ENCODE results near the gene DENND11. TPM values are rescaled to one million over a fixed set of nuclear protein-coding genes. Genes with fewer than 3 reads are reported as not detected.

DENND11 gene
- total and polyA plus RNA-seq, 3 experiments from 2014 or later: 17.3 to 27.4 (median 25.9) TPM

GRCh38 chr7:141699860-141700259, 2.1 kb downstream of the DENND11 start:
- no peaks in the 10 kb centered on the region for H3K9me3 ChIP-seq (ENCODE audit: low read length)
- no peaks in the 10 kb centered on the region for H3K36me3 ChIP-seq (ENCODE audit: insufficient read depth, low read length)
- peaks cover 3 to 4% of the 10 kb centered on the region in 2 donors for H3K27me3 Mint-ChIP-seq
- DNase-seq: no peak
- no peaks in the 10 kb centered on the region for H3K9me3 Mint-ChIP-seq
- peaks cover 34% of the 10 kb centered on the region for H3K4me1 ChIP-seq (ENCODE audit: insufficient read depth, low read length)
- H3K27me3 ChIP-seq (ENCODE audit: insufficient read depth, low read length, poor library complexity, severe bottlenecking): no peaks in the 10 kb centered on the region
- ChIA-PET CTCF (interaction anchor here (2.5 to 4.1 kb wide), 2 partner anchors 38 to 45 kb away, joined by 10 to 29 read pairs; partner anchors contain the start of gene SSBP1), POLR2A (no interaction called here)
- no peak overlapping the region for H3K4me3 ChIP-seq (ENCODE audit: low read length)
- H3K4me1 Mint-ChIP-seq: peaks cover 53 to 69% (median 67%) of the 10 kb centered on the region in 3 donors
- peak overlapping the region; percentile 4 to 97 (median 70) for H3K27ac Mint-ChIP-seq
- H3K4me3 Mint-ChIP-seq: peak overlapping the region; percentile 87 to 93 (median 91)
- no peak overlapping the region for H3K27ac ChIP-seq (ENCODE audit: low read depth, low read length)
- peaks cover 0 to 24% (median 8%) of the 10 kb centered on the region in 3 donors for H3K36me3 Mint-ChIP-seq

GRCh38 chr7:141698247-141699015, 3.5 kb downstream of the DENND11 start:
- peak overlapping the region in 3 of 7 donors; percentile 1 to 62 (median 42) for H3K4me3 Mint-ChIP-seq
- Histone ChIP-seq H3K27ac (ENCODE audit: low read depth, low read length) (no peak overlapping the region), H3K27me3 (ENCODE audit: insufficient read depth, low read length, poor library complexity, severe bottlenecking) (no peaks in the 10 kb centered on the region), H3K4me3 (ENCODE audit: low read length) (no peak overlapping the region), H3K36me3 (ENCODE audit: insufficient read depth, low read length) (no peaks in the 10 kb centered on the region), H3K4me1 (ENCODE audit: insufficient read depth, low read length) (peaks cover 34% of the 10 kb centered on the region), H3K9me3 (ENCODE audit: low read length) (no peaks in the 10 kb centered on the region)
- peaks cover 61 to 78% (median 75%) of the 10 kb centered on the region in 3 donors for H3K4me1 Mint-ChIP-seq
- H3K27ac Mint-ChIP-seq: peak overlapping the region in 5 of 8 donors; percentile 7 to 77 (median 49)
- no peaks in the 10 kb centered on the region for H3K9me3 Mint-ChIP-seq
- ChIA-PET CTCF (interaction anchor here (1.0 kb wide), 1 partner anchor 39 kb away, joined by 5 read pairs; no protein-coding TSS in a partner anchor), POLR2A (no interaction called here)
- DNase-seq: no peak
- H3K27me3 Mint-ChIP-seq: peaks cover 2 to 3% of the 10 kb centered on the region in 2 donors
- H3K36me3 Mint-ChIP-seq: peaks cover 0 to 27% (median 11%) of the 10 kb centered on the region in 3 donors

- ChIA-PET POLR2A (no interaction called here), CTCF (no interaction called here)
- DNase-seq: no peak
- Mint-ChIP-seq H3K36me3 (peaks cover 0 to 27% (median 11%) of the 10 kb centered on the region in 3 donors), H3K27ac (peak overlapping the region in 4 of 8 donors; percentile 23 to 89 (median 68)), H3K9me3 (no peaks in the 10 kb centered on the region), H3K4me1 (peaks cover 65 to 84% (median 78%) of the 10 kb centered on the region in 3 donors), H3K27me3 (peaks cover 0 to under 1% of the 10 kb centered on the region in 2 donors), H3K4me3 (peak overlapping the region in 1 of 7 donors; percentile 42)
- Histone ChIP-seq H3K27ac (ENCODE audit: low read depth, low read length) (no peak overlapping the region), H3K36me3 (ENCODE audit: insufficient read depth, low read length) (no peaks in the 10 kb centered on the region), H3K9me3 (ENCODE audit: low read length) (no peaks in the 10 kb centered on the region), H3K4me1 (ENCODE audit: insufficient read depth, low read length) (peaks cover 30% of the 10 kb centered on the region), H3K4me3 (ENCODE audit: low read length) (no peak overlapping the region), H3K27me3 (ENCODE audit: insufficient read depth, low read length, poor library complexity, severe bottlenecking) (no peaks in the 10 kb centered on the region)
Observed at GRCh38 chr7:141697211-141697871, 4.6 kb downstream of the DENND11 start.

GRCh38 chr7:141696348-141696747, 5.6 kb downstream of the DENND11 start:
- Histone ChIP-seq H3K4me1 (ENCODE audit: insufficient read depth, low read length) (peaks cover 29% of the 10 kb centered on the region), H3K9me3 (ENCODE audit: low read length) (no peaks in the 10 kb centered on the region), H3K36me3 (ENCODE audit: insufficient read depth, low read length) (no peaks in the 10 kb centered on the region), H3K27ac (ENCODE audit: low read depth, low read length) (no peak overlapping the region), H3K4me3 (ENCODE audit: low read length) (no peak overlapping the region), H3K27me3 (ENCODE audit: insufficient read depth, low read length, poor library complexity, severe bottlenecking) (no peaks in the 10 kb centered on the region)
- peak overlapping the region in 2 of 8 donors; percentile 23 to 26 for H3K27ac Mint-ChIP-seq
- POLR2A ChIA-PET: no interaction called here
- CTCF ChIA-PET: interaction anchor here (1.7 kb wide), 1 partner anchor 42 kb away, joined by 5 read pairs; the partner anchor contains the start of gene SSBP1
- H3K36me3 Mint-ChIP-seq: peaks cover 0 to 27% (median 11%) of the 10 kb centered on the region in 3 donors
- no peak for DNase-seq
- peaks cover 68 to 91% (median 81%) of the 10 kb centered on the region in 3 donors for H3K4me1 Mint-ChIP-seq
- H3K27me3 Mint-ChIP-seq: no peaks in the 10 kb centered on the region
- H3K9me3 Mint-ChIP-seq: no peaks in the 10 kb centered on the region
- no peak overlapping the region for H3K4me3 Mint-ChIP-seq

- Mint-ChIP-seq H3K4me3 (no peak overlapping the region), H3K27me3 (no peaks in the 10 kb centered on the region), H3K36me3 (peaks cover 0 to 26% (median 11%) of the 10 kb centered on the region in 3 donors), H3K4me1 (peaks cover 65 to 88% (median 76%) of the 10 kb centered on the region in 3 donors), H3K27ac (peak overlapping the region in 1 of 8 donors; percentile 6), H3K9me3 (no peaks in the 10 kb centered on the region)
- no peak for DNase-seq
- no peaks in the 10 kb centered on the region for H3K9me3 ChIP-seq (ENCODE audit: low read length)
- H3K27ac ChIP-seq (ENCODE audit: low read depth, low read length): no peak overlapping the region
- no peak overlapping the region for H3K4me3 ChIP-seq (ENCODE audit: low read length)
- no peaks in the 10 kb centered on the region for H3K36me3 ChIP-seq (ENCODE audit: insufficient read depth, low read length)
- no peaks in the 10 kb centered on the region for H3K27me3 ChIP-seq (ENCODE audit: insufficient read depth, low read length, poor library complexity, severe bottlenecking)
- POLR2A ChIA-PET: no interaction called here
- peaks cover 28% of the 10 kb centered on the region for H3K4me1 ChIP-seq (ENCODE audit: insufficient read depth, low read length)
- CTCF ChIA-PET: interaction anchor here (1.7 kb wide), 1 partner anchor 43 kb away, joined by 5 read pairs; the partner anchor contains the start of gene SSBP1
Observed at GRCh38 chr7:141695803-141696289, 6.1 kb downstream of the DENND11 start.

- Histone ChIP-seq H3K9me3 (ENCODE audit: low read length) (no peaks in the 10 kb centered on the region), H3K4me3 (ENCODE audit: low read length) (no peak overlapping the region), H3K27me3 (ENCODE audit: insufficient read depth, low read length, poor library complexity, severe bottlenecking) (no peaks in the 10 kb centered on the region), H3K27ac (ENCODE audit: low read depth, low read length) (no peak overlapping the region), H3K4me1 (ENCODE audit: insufficient read depth, low read length) (peaks cover 4% of the 10 kb centered on the region), H3K36me3 (ENCODE audit: insufficient read depth, low read length) (no peaks in the 10 kb centered on the region)
- Mint-ChIP-seq H3K36me3 (peaks cover 0 to 30% (median 9%) of the 10 kb centered on the region in 3 donors), H3K27ac (peak overlapping the region in 1 of 8 donors; percentile 52), H3K27me3 (no peaks in the 10 kb centered on the region), H3K9me3 (no peaks in the 10 kb centered on the region), H3K4me1 (peaks cover 45 to 85% (median 68%) of the 10 kb centered on the region in 3 donors), H3K4me3 (no peak overlapping the region)
- ChIA-PET POLR2A (no interaction called here), CTCF (interaction anchor here (1.0 kb wide), 1 partner anchor 45 kb away, joined by 3 read pairs; the partner anchor contains the start of gene SSBP1)
- no peak for DNase-seq
Observed at GRCh38 chr7:141693082-141693481, 8.9 kb downstream of the DENND11 start.

- no peak overlapping the region for H3K27ac Mint-ChIP-seq
- CTCF ChIA-PET: no interaction called here
Observed at GRCh38 chr7:141691961-141692360, 10.0 kb downstream of the DENND11 start.

More at GRCh38 chr7:141691961-141692360, 10.0 kb downstream of the DENND11 start:
- no peaks in the 10 kb centered on the region for H3K9me3 ChIP-seq (ENCODE audit: low read length)
- peaks cover 0 to 27% (median 7%) of the 10 kb centered on the region in 3 donors for H3K36me3 Mint-ChIP-seq
- no peak overlapping the region for H3K27ac ChIP-seq (ENCODE audit: low read depth, low read length)
- H3K9me3 Mint-ChIP-seq: no peaks in the 10 kb centered on the region
- H3K36me3 ChIP-seq (ENCODE audit: insufficient read depth, low read length): no peaks in the 10 kb centered on the region
- no peak overlapping the region for H3K4me3 Mint-ChIP-seq
- H3K4me1 ChIP-seq (ENCODE audit: insufficient read depth, low read length): no peaks in the 10 kb centered on the region
- H3K4me3 ChIP-seq (ENCODE audit: low read length): no peak overlapping the region
- POLR2A ChIA-PET: no interaction called here
- no peaks in the 10 kb centered on the region for H3K27me3 ChIP-seq (ENCODE audit: insufficient read depth, low read length, poor library complexity, severe bottlenecking)
- DNase-seq: no peak
- H3K27me3 Mint-ChIP-seq: no peaks in the 10 kb centered on the region
- peaks cover 36 to 80% (median 60%) of the 10 kb centered on the region in 3 donors for H3K4me1 Mint-ChIP-seq

All from CD8-positive, alpha-beta memory T cell (primary cell).